GM12801 (cell line): ENCODE measurements around the gene ADGRV1.

Experiments used
- CTCF ChIP-seq: IDR thresholded peaks from one replicate; pipeline ENCODE4 v1.5.1; 2011; ENCODE audit warnings: control low read depth; ENCODE audit not compliant: insufficient read length; ENCODE audit errors: extremely low read depth

Gene ADGRV1

GRCh38 chr5:91156242-91156641 is 597.6 kb downstream of the ADGRV1 start:
- no peak for TF ChIP-seq CTCF

GRCh38 chr5:91158011-91158410 is 599.4 kb downstream of the ADGRV1 start:
- TF ChIP-seq CTCF = no peak

GRCh38 chr5:91159647-91160046 is 601.0 kb downstream of the ADGRV1 start:
- no peak for TF ChIP-seq CTCF

- TF ChIP-seq CTCF = no peak
Observed at GRCh38 chr5:91160714-91161285, 602.2 kb downstream of the ADGRV1 start.

GRCh38 chr5:91162534-91163381 is 604.2 kb downstream of the ADGRV1 start:
- no peak for TF ChIP-seq CTCF

- TF ChIP-seq CTCF = no peak
Observed at GRCh38 chr5:91164424-91164823, 605.8 kb downstream of the ADGRV1 start.

GRCh38 chr5:91166059-91166807 is 607.6 kb downstream of the ADGRV1 start:
- no peak for TF ChIP-seq CTCF
